NCI-H1417 (cell line): ENCODE measurements around the gene FRZB.

Experiments
- DNase-seq, 3 experiments: peaks; one replicate each; lab custom pipeline; 2025; lab: John Stamatoyannopoulos, UW

FRZB gene

DNA sequence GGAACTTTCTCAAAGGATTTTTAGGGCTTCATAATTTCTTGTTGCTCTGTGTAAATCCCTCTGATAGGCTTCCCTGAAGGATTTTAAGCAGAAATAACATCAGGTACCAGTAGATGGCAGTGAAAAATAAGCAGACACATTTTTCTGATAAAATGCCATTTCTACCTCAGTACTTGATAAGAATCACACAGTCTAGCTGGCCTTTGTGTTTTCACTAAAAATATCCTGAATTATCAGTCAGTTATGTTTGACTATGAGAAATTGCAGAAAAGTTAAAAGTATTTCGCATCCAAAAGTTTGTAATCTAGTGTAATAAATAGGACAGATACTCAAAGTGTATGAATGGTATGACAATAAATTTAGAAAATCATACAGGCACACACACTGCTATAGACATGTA, 81.7 kb downstream of the FRZB start:
- peak in 2 of 3 experiments; percentile 13 to 60 for DNase-seq

DNA sequence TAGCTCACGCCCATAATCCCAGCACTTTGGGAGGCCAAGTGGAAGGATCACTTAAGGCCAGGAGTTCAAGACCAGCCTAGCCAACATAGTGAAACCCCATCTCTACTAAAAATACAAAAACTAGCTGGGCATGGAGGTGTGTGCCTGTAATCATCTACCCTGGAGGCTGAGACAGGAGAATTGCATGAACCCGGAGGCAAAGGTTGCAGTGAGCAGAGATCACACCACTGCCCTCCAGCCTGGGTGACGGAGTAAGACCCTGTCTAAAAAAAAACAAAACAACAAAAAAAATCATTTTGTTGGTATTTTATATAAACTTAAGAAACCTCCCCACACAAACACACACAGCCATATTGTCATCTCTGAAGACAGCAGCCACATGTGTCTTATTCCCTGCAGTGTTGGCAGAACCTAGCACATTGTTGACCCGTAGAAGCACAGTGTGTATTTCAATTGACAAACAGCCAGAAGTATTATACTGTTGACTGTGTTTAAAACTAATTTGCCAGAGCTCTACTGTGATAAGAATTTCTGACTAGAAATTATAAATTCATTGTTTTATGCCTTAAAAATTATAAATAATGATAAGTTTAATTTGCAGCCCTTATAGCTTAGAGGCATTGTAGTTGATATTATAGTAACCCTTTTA, 82.3 kb downstream of the FRZB start:
- DNase-seq: no peak
